Activated CD4-positive, alpha-beta T cell treated with anti-CD3 and anti-CD28 coated beads, Interleukin-2, Interleukin-6, amounts not matched to agents 100 ng/mL and 50 ng/mL, durations not matched to agents 16 hours and 8 hours (primary cell): ENCODE data around the gene C4A.
"Not testable (repeated sequence)": the region's sequence is repeated elsewhere in the genome, so short reads cannot be mapped to it uniquely, and the experiment has no call there.

Experiments
- DNase-seq: peaks from one replicate; pipeline ENCODE4 v3.0.0-alpha.2; 2020

Gene C4A

GRCh38 chr6:31961616-31962015 lies 20.2 kb upstream of the C4A start:
- DNase-seq: no peak

DNA sequence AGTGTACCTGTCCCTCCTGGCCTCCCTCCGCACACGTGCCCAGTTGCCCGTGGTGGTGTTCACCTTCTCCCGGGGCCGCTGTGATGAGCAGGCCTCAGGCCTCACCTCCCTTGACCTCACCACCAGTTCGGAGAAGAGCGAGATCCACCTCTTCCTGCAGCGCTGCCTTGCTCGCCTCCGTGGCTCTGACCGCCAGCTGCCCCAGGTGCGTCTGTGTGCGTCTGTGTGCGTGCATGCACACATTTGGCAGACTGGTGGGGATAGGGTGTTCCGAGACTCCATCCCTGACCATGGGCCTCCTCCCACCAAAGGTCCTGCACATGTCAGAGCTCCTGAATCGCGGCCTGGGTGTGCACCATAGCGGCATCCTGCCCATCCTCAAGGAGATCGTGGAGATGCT lies 17.9 kb upstream of the C4A start:
- no peak for DNase-seq

GRCh38 chr6:31965700-31966099 lies 16.2 kb upstream of the C4A start:
- DNase-seq: no peak

DNA sequence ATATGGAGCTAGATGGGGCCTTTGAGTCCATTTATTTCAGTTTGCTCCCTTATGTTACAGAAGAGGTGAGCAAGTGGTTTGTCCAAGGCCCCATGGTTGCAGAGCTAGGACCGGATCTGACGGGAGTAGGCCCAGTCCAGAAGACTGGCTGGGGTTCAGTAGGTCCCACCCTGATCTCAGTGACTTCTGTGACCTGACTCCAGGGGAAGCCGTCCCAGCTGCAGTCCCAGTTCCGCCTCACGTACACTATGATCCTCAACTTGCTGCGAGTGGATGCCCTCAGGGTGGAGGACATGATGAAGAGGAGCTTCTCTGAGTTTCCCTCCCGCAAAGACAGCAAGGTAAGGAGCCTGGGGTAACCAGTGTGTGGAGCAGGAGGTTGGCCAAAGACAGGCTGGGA lies 15.4 kb upstream of the C4A start:
- no peak for DNase-seq

DNA sequence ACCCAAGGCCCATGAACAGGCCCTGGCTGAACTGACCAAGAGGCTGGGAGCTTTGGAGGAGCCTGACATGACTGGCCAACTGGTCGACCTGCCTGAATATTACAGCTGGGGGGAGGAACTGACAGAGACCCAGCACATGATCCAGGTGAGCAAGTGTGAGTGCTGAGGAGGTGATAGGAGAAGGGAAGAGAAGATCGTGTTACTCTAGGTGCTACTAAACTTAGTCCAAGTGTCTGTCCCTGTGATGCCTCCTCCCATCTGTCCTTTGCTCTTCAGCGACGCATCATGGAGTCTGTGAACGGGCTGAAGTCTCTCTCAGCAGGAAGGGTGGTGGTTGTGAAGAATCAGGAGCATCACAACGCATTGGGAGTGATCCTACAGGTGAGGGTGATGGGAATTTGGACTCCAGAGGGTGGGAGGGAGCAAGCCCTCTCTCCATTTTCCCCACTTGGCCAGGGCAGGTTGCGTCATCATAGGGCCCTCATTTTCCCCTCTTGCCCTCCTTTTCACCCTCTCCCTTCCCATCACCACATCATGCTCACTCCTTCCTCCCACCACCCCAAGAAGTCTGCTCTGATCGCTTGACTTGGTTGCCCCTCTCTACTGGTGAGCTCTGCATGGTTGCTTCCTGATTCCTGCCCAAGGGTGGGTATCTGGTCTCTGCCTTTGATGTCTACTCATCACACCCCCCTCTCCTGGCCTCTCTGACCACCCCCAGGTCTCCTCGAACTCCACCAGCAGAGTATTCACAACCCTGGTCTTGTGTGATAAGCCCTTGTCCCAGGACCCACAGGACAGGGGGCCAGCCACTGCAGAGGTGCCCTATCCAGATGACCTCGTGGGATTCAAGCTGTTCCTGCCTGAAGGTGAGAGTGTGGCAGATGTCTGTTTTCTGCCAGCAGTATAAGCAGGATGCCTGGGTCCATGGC lies 14.6 kb upstream of the C4A start:
- DNase-seq: no peak

GRCh38 chr6:31967926-31968320 lies 13.9 kb upstream of the C4A start:
- DNase-seq: no peak

GRCh38 chr6:31968326-31968725 lies 13.5 kb upstream of the C4A start:
- DNase-seq: no peak

DNA sequence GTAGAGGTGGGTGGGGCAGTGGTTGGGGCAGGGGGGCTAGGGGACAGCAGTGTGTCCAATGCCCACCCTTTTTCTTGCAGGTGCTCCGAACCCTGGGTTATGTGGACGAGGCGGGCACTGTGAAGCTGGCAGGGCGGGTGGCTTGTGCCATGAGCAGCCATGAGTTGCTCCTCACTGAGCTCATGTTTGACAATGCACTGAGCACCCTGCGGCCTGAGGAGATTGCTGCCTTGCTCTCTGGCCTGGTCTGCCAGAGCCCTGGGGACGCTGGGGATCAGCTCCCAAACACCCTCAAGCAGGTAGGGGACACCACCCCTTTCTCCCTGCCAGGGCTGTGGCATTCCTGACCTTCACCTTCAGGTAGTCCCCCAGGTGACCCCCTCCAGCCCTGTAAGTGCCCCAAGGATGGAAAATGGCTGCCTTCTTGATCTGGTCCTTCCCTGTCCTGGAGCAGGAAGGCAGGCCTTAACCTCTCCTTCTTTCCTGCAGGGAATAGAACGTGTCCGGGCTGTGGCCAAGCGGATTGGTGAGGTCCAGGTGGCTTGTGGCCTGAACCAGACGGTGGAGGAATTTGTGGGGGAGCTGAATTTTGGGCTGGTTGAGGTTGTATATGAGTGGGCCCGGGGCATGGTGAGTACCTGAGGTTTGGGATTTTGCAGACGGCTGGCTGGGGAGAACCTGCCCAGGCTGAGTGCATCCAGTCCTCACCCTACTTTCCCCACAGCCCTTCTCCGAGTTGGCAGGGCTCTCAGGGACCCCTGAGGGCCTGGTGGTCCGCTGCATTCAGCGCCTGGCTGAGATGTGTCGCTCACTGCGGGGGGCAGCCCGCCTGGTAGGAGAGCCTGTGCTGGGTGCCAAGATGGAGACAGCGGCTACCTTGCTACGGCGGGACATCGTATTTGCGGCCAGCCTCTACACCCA lies 12.8 kb upstream of the C4A start:
- no peak for DNase-seq

- DNase-seq: no peak
Observed at GRCh38 chr6:31969712-31970603, 11.9 kb upstream of the C4A start.

GRCh38 chr6:31970604-31971271 lies 11.1 kb upstream of the C4A start:
- no peak for DNase-seq

DNA sequence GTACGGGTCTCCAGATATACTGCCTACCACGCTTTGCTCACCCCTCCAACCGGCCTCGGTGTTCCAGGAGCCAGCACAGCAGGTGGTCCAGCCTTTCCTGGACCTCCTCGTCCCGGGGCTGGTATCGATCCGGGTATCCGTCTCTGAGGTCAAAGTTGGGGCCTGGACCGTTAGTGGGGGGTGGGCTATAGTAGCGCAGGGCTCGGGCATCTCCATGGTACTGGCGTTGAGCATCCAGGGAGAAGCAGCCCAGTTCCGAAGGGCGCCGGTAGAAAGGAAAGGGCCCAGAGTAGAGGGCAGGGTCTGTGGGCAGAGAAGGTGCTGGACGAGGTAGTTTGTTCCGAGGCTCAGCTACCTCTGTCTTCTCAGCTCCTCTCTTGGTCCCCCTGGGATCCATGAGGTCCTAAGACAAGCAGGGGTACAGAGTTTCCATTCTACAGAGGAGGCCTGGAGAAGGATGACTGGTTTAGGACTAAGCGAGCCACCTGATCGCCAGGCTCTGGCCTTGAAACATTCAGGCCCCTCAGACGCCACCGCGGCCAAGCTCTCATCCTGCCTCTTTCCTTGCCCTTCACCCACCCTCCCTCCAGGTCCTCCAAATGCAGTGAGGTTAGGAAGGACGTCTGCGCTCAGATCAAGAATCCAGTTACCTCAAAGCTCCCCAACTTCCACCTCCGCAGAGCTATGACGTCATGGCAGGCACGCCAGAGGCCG lies 10.4 kb upstream of the C4A start:
- DNase-seq: no peak

GRCh38 chr6:31971993-31972708 lies 9.7 kb upstream of the C4A start, which contains the start of gene DXO:
DXO (minus strand) TSS chr6:31972138; CDS start chr6:31971675, 463 bp downstream.
- peak; percentile 98 for DNase-seq

DNA sequence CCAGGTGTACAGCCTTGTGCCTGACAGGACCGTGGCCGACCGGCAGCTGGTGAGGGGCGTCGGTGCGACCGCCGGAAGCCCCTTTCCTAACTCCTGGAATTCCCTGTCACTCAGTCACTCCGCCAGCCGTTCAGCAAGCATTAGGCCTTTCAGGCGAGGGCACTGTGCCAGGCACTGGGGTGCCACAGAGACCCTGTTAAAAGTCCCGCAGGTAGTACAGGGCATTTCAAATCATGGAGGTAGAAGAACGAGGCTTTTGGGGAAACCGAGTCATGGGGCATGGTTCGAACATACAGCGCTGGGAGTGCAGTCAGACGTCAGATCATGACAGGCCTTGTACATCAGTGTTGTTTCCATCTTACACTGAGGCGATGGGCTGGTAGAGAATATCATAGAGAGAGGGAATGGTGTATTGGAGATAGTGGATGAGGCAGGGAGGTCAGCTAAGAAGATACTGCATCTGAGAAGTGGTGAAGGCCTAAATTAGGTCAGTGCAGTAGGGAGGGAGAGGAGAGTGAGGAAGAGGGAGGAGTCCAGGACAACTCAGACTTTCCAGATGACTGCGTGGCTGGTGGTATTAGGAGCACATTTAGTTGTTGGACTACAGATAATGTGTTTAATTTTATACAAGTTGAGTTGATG lies 9.0 kb upstream of the C4A start:
- peak; percentile 35 for DNase-seq

GRCh38 chr6:31976065-31976464 lies 5.8 kb upstream of the C4A start:
- DNase-seq: not testable (repeated sequence)

GRCh38 chr6:31977816-31978431 lies 3.9 kb upstream of the C4A start:
- DNase-seq: no peak

- DNase-seq: no peak
Observed at GRCh38 chr6:31978831-31979230, 3.0 kb upstream of the C4A start.

DNA sequence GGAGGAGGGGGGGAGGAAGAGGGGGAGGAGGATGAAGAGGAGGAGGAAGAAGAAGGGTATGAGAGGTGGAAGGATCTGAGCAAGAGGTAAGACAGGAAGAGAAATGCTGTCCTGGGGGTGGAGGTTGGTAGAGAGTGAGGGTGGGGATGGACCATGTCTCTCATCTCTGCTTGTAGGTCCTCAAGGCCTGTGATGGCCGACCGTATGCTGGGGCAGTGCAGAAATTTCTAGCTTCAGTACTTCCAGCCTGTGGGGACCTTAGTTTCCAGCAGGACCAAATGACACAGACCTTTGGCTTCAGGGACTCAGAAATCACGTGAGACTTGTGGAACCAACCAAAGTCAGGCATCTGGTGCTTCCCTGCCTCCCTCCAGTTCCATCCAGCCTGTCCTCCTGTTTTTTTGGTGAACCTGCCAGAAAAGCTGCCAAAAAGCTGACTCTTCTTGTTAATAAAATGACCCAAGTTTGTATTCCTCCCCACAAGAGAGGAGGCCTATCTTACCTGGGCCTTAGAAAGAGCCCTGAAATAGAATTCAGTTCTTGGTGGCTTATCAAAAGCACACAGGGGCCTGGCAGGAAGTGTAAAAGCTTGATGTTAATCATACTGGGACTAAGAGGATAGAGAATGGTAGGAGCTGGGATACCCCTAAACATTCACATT lies 2.5 kb upstream of the C4A start:
- no peak for DNase-seq

DNA sequence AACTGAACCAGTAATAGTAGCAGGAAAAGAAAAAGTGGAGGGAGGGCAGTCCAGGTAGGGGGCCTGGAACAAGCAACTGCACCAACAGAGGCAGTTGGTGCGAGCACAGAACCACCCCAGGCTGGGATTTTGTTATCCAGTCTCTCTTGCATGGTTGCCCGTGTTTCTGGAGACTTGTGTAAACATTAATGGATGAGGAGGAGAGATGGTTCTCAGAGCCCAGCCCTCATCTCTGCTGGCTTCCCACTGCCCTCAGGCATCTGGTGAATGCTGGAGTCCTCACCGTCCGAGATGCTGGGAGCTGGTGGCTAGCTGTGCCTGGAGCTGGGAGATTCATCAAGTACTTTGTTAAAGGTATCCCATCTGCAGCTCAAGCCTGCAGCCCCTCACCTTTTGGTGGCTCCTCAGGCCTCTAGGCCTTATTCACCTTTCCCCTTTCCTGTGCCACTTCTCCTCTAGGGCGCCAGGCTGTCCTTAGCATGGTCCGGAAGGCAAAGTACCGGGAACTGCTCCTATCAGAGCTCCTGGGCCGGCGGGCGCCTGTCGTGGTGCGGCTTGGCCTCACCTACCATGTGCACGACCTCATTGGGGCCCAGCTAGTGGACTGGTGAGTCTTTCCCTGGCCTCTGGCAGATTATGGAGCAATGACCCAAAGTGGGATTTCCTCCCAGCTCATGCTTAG lies 1.5 kb upstream of the C4A start:
- not testable (repeated sequence) for DNase-seq
